Cardiac muscle cell (in vitro differentiated cells and primary cell): ENCODE results near the gene GRID1. TPM values are rescaled to one million over a fixed set of nuclear protein-coding genes. Genes with fewer than 3 reads are reported as not detected.

ENCODE experiments used
- DNase-seq, 2 donors: peaks; one replicate each; pipeline versions ENCODE4 v3.0.0 to v3.0.0-alpha.2; 2010 to 2017; ENCODE audit warnings: low read depth in 1 of 2, low spot score in 1 of 2
- H3K27ac ChIP-seq: fragments of 200-600 bp; sonication (generic); 2 replicates; pipeline ENCODE4 v1.5.1; 2016
- H3K27me3 ChIP-seq: fragments of 200-600 bp; sonication (generic); 2 replicates; pipeline ENCODE4 v1.6.0; 2016; ENCODE audit warnings: control low read depth
- H3K36me3 ChIP-seq: fragments of 200-600 bp; sonication (generic); 2 replicates; pipeline ENCODE4 v1.5.1; 2016; ENCODE audit warnings: control low read depth
- H3K4me1 ChIP-seq: fragments of 200-600 bp; sonication (generic); 2 replicates; pipeline ENCODE4 v1.8.1; 2017; ENCODE audit warnings: low read depth, mild to moderate bottlenecking, mixed run types
- H3K4me3 ChIP-seq: fragments of 200-600 bp; sonication (generic); 2 replicates; pipeline ENCODE4 v1.5.1; 2016; ENCODE audit warnings: mild to moderate bottlenecking
- H3K9me3 ChIP-seq: fragments of 200-600 bp; sonication (generic); 2 replicates; pipeline ENCODE4 v1.5.1; 2017; ENCODE audit warnings: low read depth, mild to moderate bottlenecking, control low read depth
- polyA plus RNA-seq: library from polyadenylated mRNA; unstranded; fragments of >200 nt; fragmentation: Nextera tagmentation; extraction: Ambion mirVana; gene quantifications from 2 replicates; pipeline ENCODE4 v1.2.1, GENCODE V29; 2016
- total RNA-seq: library from RNA; depleted of rRNA; stranded (reverse); fragments of >200 nt; gene quantifications from 2 replicates; pipeline ENCODE4 v1.2.3, GENCODE V29; 2016
- TF ChIP-seq, protein P1 (sequence below): IDR thresholded peaks from 2 replicates; pipeline ENCODE4 v1.5.1; 2012; ENCODE audit warnings: low read depth, mild to moderate bottlenecking, low read length

GRID1 gene
- total and polyA plus RNA-seq, 2 experiments from 2014 or later, result 1.5 to 1.6 TPM

DNA sequence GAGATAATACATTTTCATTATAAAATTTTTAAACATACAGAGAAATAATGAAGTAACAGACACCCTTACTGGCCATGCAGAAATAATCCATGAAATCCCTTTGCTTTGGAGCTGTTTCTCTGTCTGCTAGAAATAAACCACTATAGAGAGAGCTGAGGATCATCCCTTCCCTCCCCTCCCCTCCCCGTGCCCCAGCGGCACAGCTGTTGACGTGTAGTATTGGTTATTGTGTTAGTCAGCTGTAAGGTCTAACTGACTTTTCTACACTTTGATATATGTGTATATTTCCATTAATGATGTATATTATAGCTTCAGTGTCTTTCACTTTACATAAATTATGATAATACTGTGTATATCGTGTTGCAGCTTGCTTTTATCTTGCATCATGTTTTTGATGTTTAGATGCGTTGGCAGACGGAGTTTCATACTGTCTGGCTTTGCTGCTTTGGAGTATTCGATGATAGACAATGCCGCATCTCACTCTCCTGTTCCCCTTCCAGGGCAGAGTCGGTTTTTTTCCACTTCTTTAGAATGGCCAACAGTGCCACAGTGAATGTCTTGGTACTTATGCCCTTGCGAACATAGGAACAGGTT, 27.4 kb upstream of the GRID1 start:
- H3K4me1 ChIP-seq, result no peaks in the 10 kb centered on the region
- DNase-seq, result no peak
- no peak overlapping the region for H3K4me3 ChIP-seq
- H3K36me3 ChIP-seq, result no peaks in the 10 kb centered on the region
- TF ChIP-seq, protein P1, sequence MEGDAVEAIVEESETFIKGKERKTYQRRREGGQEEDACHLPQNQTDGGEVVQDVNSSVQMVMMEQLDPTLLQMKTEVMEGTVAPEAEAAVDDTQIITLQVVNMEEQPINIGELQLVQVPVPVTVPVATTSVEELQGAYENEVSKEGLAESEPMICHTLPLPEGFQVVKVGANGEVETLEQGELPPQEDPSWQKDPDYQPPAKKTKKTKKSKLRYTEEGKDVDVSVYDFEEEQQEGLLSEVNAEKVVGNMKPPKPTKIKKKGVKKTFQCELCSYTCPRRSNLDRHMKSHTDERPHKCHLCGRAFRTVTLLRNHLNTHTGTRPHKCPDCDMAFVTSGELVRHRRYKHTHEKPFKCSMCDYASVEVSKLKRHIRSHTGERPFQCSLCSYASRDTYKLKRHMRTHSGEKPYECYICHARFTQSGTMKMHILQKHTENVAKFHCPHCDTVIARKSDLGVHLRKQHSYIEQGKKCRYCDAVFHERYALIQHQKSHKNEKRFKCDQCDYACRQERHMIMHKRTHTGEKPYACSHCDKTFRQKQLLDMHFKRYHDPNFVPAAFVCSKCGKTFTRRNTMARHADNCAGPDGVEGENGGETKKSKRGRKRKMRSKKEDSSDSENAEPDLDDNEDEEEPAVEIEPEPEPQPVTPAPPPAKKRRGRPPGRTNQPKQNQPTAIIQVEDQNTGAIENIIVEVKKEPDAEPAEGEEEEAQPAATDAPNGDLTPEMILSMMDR, result no peak
- no peak overlapping the region for H3K27ac ChIP-seq
- peaks cover 34% of the 10 kb centered on the region for H3K27me3 ChIP-seq
- H3K9me3 ChIP-seq, result no peaks in the 10 kb centered on the region

DNA sequence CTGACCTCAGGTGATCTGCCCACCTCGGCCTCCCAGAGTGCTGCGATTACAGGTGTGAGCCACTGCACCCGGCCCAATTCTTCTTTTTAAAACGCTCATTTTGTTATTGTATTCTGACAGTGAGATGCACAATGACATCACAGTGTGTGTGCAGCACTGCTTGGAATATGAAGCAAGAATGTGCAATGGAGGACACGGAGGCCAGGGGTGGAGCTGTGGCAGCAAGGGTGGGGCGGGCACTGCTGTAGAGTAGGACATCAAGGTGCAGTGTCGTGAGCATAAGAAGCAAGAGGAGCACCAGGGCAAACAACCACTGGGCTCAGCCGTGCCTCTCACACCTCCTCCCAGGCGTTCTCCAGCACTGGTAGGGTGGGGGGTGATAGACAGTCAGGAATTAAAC, 26.8 kb upstream of the GRID1 start:
- H3K9me3 ChIP-seq, result no peaks in the 10 kb centered on the region
- DNase-seq, result no peak
- H3K27ac ChIP-seq, result no peak overlapping the region
- TF ChIP-seq, protein P1, result no peak
- H3K4me1 ChIP-seq, result no peaks in the 10 kb centered on the region
- peaks cover 34% of the 10 kb centered on the region for H3K27me3 ChIP-seq
- H3K4me3 ChIP-seq, result no peak overlapping the region
- H3K36me3 ChIP-seq, result no peaks in the 10 kb centered on the region

DNA sequence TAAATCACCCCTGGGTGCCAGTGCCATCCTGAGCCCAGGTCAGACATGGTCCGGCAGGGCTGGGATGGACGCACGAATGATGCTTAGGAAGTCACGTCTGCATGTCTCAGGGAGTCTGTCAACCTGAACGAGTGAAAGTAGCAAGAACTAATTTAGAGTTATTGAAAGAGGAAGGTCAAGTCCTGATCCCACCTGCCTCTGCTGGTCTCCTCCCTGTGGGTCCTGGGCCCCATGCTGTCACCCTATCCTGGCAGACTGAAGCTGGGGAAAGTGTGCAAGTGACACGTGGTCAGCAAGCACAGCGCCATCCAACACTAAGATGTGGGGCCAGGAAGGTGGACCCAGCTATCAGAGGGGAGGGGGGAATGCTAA, 26.1 kb upstream of the GRID1 start:
- TF ChIP-seq, protein P1, result no peak
- H3K4me1 ChIP-seq, result no peaks in the 10 kb centered on the region
- H3K4me3 ChIP-seq, result no peak overlapping the region
- no peaks in the 10 kb centered on the region for H3K36me3 ChIP-seq
- H3K27ac ChIP-seq, result no peak overlapping the region
- DNase-seq, result no peak
- H3K27me3 ChIP-seq, result peaks cover 33% of the 10 kb centered on the region
- H3K9me3 ChIP-seq, result no peaks in the 10 kb centered on the region

DNA sequence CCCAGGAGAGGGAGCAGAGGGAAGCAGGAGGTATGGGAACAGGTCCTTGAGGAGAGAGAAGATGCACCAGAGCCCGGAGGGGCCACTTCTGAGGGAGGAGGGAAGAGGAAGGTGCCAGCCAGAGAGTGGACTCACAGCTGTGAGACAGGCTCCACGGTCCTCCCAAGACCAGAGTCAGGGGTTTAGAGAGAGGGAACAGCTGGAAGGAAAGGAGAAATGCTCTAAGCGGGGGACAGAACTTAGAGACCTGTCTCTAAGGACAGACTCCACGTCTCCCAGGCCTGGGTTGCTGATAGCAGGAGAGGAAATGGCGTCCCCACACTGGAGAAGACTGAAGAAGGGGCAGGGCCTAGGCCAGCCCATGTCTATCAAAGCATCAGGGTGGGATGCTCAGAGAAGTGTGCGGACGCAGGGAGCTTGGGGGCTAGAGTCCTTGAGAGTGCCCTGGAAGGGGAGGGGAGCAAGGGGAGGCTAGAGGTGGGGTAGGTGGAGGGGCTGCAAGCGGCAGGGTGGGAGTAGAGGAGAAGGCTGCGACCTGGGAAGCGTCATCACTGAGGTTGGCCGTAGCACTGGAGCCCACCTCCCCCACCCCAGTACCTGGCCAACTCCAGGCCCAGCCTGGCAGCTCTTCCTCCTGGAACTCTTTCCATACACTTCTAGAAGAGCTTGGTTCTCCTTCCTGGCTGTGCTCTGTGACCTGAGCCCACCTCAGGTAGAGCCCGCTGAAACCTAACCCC, 25.6 kb upstream of the GRID1 start:
- no peaks in the 10 kb centered on the region for H3K9me3 ChIP-seq
- no peak overlapping the region for H3K4me3 ChIP-seq
- H3K36me3 ChIP-seq, result no peaks in the 10 kb centered on the region
- H3K27ac ChIP-seq, result no peak overlapping the region
- H3K27me3 ChIP-seq, result peaks cover 32% of the 10 kb centered on the region
- no peak for DNase-seq
- H3K4me1 ChIP-seq, result no peaks in the 10 kb centered on the region
- TF ChIP-seq, protein P1, result no peak

DNA sequence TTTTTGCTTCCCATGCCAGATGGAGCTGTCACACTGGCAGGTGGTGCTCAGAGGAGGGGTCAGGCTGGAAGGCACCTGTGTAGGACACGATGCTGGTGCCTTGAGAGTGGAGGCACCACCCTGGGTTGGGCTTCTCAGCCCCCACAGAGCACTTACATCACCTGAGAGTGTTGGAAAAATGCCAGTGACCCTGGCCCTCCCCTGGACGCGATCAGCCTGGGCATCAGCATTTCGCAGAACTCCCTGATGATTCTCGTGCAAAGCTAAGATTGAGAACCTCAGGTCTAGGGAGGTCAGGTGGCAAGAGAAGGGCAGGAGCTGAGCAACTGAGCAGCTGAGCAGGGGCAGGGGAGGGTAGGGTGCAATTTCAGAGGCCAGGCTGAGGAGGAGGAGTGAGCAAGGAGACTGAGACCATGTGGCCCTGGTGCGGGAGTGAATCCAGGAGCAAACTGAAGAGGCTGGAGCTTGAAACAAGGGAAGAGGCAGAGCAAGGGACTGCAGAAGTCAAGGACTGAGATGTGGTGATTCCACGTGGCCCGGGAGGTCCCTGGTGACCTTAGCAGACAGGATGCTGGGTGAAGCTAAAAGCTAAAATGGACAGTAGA, 24.7 kb upstream of the GRID1 start:
- Histone ChIP-seq H3K27ac (no peak overlapping the region), H3K36me3 (no peaks in the 10 kb centered on the region), H3K4me3 (no peak overlapping the region), H3K4me1 (no peaks in the 10 kb centered on the region), H3K27me3 (peaks cover 29% of the 10 kb centered on the region), H3K9me3 (no peaks in the 10 kb centered on the region)
- TF ChIP-seq, protein P1, result no peak
- no peak for DNase-seq
